NCI-H146 (cell line): Measurements from ENCODE around the gene ACCSL.

Experiments
- DNase-seq: peaks from one replicate; lab custom pipeline; 2025; lab: John Stamatoyannopoulos, UW

The ACCSL gene

GRCh38 chr11:44047931-44048431, at the start of gene ACCSL:
Gene ACCSL, plus strand, starts transcription at chr11:44047981. Its CDS starts 56 bp downstream, at chr11:44048037.
- DNase-seq, result no peak

- DNase-seq, result no peak
Observed at GRCh38 chr11:43998308-43998707, 49.5 kb upstream of the ACCSL start.

GRCh38 chr11:44000731-44001130, 47.0 kb upstream of the ACCSL start:
- DNase-seq, result no peak

GRCh38 chr11:44002191-44003093, 45.3 kb upstream of the ACCSL start:
- DNase-seq, result no peak

GRCh38 chr11:44003736-44004451, 43.9 kb upstream of the ACCSL start:
- no peak for DNase-seq

GRCh38 chr11:44004452-44005062, 43.2 kb upstream of the ACCSL start:
- no peak for DNase-seq

GRCh38 chr11:44005063-44005701, 42.6 kb upstream of the ACCSL start:
- DNase-seq, result peak; percentile 75

GRCh38 chr11:44005956-44006355, 41.8 kb upstream of the ACCSL start:
- no peak for DNase-seq

GRCh38 chr11:44006917-44007361, 40.8 kb upstream of the ACCSL start:
- DNase-seq, result no peak

- DNase-seq, result no peak
Observed at GRCh38 chr11:44007481-44008087, 40.2 kb upstream of the ACCSL start.

- DNase-seq, result no peak
Observed at GRCh38 chr11:44008088-44008501, 39.7 kb upstream of the ACCSL start.

- no peak for DNase-seq
Observed at GRCh38 chr11:44008698-44009097, 39.1 kb upstream of the ACCSL start.

- no peak for DNase-seq
Observed at GRCh38 chr11:44010789-44011251, 37.0 kb upstream of the ACCSL start.

GRCh38 chr11:44011797-44012196, 36.0 kb upstream of the ACCSL start:
- no peak for DNase-seq

GRCh38 chr11:44014968-44015623, 32.7 kb upstream of the ACCSL start:
- no peak for DNase-seq

- DNase-seq, result no peak
Observed at GRCh38 chr11:44015624-44016007, 32.2 kb upstream of the ACCSL start.

GRCh38 chr11:44016131-44016530, 31.6 kb upstream of the ACCSL start:
- no peak for DNase-seq

GRCh38 chr11:44016546-44017442, 31.0 kb upstream of the ACCSL start:
- no peak for DNase-seq

- no peak for DNase-seq
Observed at GRCh38 chr11:44017443-44018126, 30.2 kb upstream of the ACCSL start.
